ENCODE results near the gene ZDHHC14. TPM values are rescaled to one million over a fixed set of nuclear protein-coding genes. Genes with fewer than 3 reads are reported as not detected.

Gene ZDHHC14
- total RNA-seq, 1 experiment from 2014 or later, result 3.2 TPM

DNA sequence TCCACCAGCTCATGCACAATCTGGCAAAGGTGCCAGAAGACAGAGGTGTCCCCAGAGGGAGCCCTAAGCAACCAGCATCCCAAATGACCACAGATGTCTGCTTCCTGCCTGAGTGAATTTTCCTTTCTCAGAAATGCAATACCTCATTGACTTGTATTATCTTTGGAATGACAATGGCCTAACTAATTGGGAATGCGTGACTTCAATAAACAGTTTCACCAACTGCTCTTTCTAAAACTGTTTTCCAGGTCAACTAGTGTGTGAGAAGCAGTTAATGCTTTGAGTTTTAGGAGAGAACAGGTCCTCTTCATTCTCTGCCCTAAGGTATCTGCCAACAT lies 333.1 kb downstream of the ZDHHC14 start:
- no peak overlapping the region for H3K27ac ChIP-seq (ENCODE audit: low read depth, low read length, poor library complexity, severe bottlenecking)
- intact Hi-C loops (cut with micrococcal nuclease; ENCODE audit: unreplicated experiment), result no loop called here
- no peaks in the 10 kb centered on the region for H3K27me3 ChIP-seq (replicated peaks; ENCODE audit: insufficient read depth, low read depth, low read length, poor library complexity)
- ChIA-PET POLR2A (ENCODE audit: low non-redundant PET) (no interaction called here), CTCF (no interaction called here)
- TF ChIP-seq CTCF (conservative IDR thresholded peaks at IDR 0.05; ENCODE audit: low read depth, low read length) (no peak), EZH2 (IDR thresholded peaks at IDR 0.05; ENCODE audit: borderline replicate concordance, low read depth, low read length, poor library complexity, severe bottlenecking) (no peak)
- H3K4me1 ChIP-seq (ENCODE audit: insufficient read depth, low read length, poor library complexity, severe bottlenecking), result peaks cover 5% of the 10 kb centered on the region
- no peaks in the 10 kb centered on the region for H3K36me3 ChIP-seq (ENCODE audit: insufficient read depth, low read length, poor library complexity, severe bottlenecking)
- no peak for DNase-seq (ENCODE audit: low spot score)
- H3K4me3 ChIP-seq (ENCODE audit: low read depth, low read length, poor library complexity, severe bottlenecking), result no peak overlapping the region
- BruUV-seq (replicated peaks), result no TSS peak
- H3K9me3 ChIP-seq (ENCODE audit: low read depth, low read length, poor library complexity, severe bottlenecking), result no peaks in the 10 kb centered on the region

DNA sequence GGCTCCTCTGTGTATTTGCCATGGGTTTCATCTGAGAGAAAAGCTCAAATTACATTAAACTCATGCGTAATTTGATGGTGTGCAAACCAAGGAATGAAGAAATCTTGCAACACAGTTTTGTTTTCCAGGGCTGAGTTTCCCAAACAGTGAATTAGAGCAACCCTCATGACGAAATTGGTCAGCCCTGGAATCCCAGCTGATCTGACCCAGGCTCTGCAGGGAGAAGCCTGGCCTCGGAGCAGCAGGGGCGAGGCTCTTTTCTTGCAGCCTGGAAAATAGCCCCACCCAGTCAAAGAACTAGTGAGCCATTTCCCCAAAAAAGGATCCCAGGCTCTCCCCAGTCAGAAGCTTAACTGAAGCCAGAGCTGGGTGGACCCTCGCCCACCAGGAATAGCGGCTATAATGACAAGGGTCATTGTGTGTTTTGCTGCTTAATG lies 334.8 kb downstream of the ZDHHC14 start:
- no peaks in the 10 kb centered on the region for H3K9me3 ChIP-seq (ENCODE audit: low read depth, low read length, poor library complexity, severe bottlenecking)
- ChIA-PET CTCF (no interaction called here), POLR2A (ENCODE audit: low non-redundant PET) (no interaction called here)
- H3K27me3 ChIP-seq (replicated peaks; ENCODE audit: insufficient read depth, low read depth, low read length, poor library complexity), result no peaks in the 10 kb centered on the region
- TF ChIP-seq CTCF (conservative IDR thresholded peaks at IDR 0.05; ENCODE audit: low read depth, low read length), result no peak
- TF ChIP-seq EZH2 (IDR thresholded peaks at IDR 0.05; ENCODE audit: borderline replicate concordance, low read depth, low read length, poor library complexity, severe bottlenecking), result no peak
- intact Hi-C loops (cut with micrococcal nuclease; ENCODE audit: unreplicated experiment), result no loop called here
- no peak for DNase-seq (ENCODE audit: low spot score)
- H3K4me1 ChIP-seq (ENCODE audit: insufficient read depth, low read length, poor library complexity, severe bottlenecking), result peaks cover 10% of the 10 kb centered on the region
- no peaks in the 10 kb centered on the region for H3K36me3 ChIP-seq (ENCODE audit: insufficient read depth, low read length, poor library complexity, severe bottlenecking)
- no TSS peak for BruUV-seq (replicated peaks)
- H3K4me3 ChIP-seq (ENCODE audit: low read depth, low read length, poor library complexity, severe bottlenecking), result no peak overlapping the region
- no peak overlapping the region for H3K27ac ChIP-seq (ENCODE audit: low read depth, low read length, poor library complexity, severe bottlenecking)

GRCh38 chr6:157716251-157716995 lies 335.4 kb downstream of the ZDHHC14 start:
- intact Hi-C loops (cut with micrococcal nuclease; ENCODE audit: unreplicated experiment), result no loop called here
- POLR2A ChIA-PET (ENCODE audit: low non-redundant PET), result no interaction called here
- DNase-seq (ENCODE audit: low spot score), result no peak
- H3K4me1 ChIP-seq (ENCODE audit: insufficient read depth, low read length, poor library complexity, severe bottlenecking), result peaks cover 10% of the 10 kb centered on the region
- no peaks in the 10 kb centered on the region for H3K9me3 ChIP-seq (ENCODE audit: low read depth, low read length, poor library complexity, severe bottlenecking)
- no TSS peak for BruUV-seq (replicated peaks)
- no peak overlapping the region for H3K4me3 ChIP-seq (ENCODE audit: low read depth, low read length, poor library complexity, severe bottlenecking)
- H3K36me3 ChIP-seq (ENCODE audit: insufficient read depth, low read length, poor library complexity, severe bottlenecking), result no peaks in the 10 kb centered on the region
- H3K27me3 ChIP-seq (replicated peaks; ENCODE audit: insufficient read depth, low read depth, low read length, poor library complexity), result no peaks in the 10 kb centered on the region
- CTCF ChIA-PET, result no interaction called here
- TF ChIP-seq EZH2 (IDR thresholded peaks at IDR 0.05; ENCODE audit: borderline replicate concordance, low read depth, low read length, poor library complexity, severe bottlenecking) (no peak), CTCF (conservative IDR thresholded peaks at IDR 0.05; ENCODE audit: low read depth, low read length) (no peak)
- H3K27ac ChIP-seq (ENCODE audit: low read depth, low read length, poor library complexity, severe bottlenecking), result no peak overlapping the region

All from A673 (cell line).